ENCODE results near the gene PMPCB. TPM values are rescaled to one million over a fixed set of nuclear protein-coding genes. Genes with fewer than 3 reads are reported as not detected.

Gene PMPCB
- total and polyA plus RNA-seq, 10 of the 15 experiments (the other 5 are each of a cell fraction or from before 2014, with no cell fraction given), result 70.3 to 163 (median 102) TPM

- TF ChIP-seq BCLAF1 (IDR thresholded peaks at IDR 0.05) (no peak), PAX5 (IDR thresholded peaks at IDR 0.05; ENCODE audit: borderline replicate concordance, low read depth, low read length) (0 out of 2 replicates have a peak, but pooled peaks have one; percentile 43), STAT1 (conservative IDR thresholded peaks at IDR 0.05) (peak; percentile 84; the same call in 1 of the 2 replicates), FOXM1 (IDR thresholded peaks at IDR 0.05; ENCODE audit: low read depth, low read length) (no peak), FOS (IDR thresholded peaks at IDR 0.05; ENCODE audit: borderline replicate concordance, extremely low read depth, insufficient read length) (no peak), NR2F1 (conservative IDR thresholded peaks at IDR 0.05) (peak; percentile 90), RCOR1 (conservative IDR thresholded peaks at IDR 0.05; ENCODE audit: low read depth, low read length) (no peak), SP1 (IDR thresholded peaks at IDR 0.05; ENCODE audit: low read depth, low read length) (peak; percentile 82), MYB (IDR thresholded peaks at IDR 0.05; ENCODE audit: borderline replicate concordance, low read depth, low read length) (no peak), MAX (IDR thresholded peaks at IDR 0.05; ENCODE audit: low read depth, low read length) (peak; percentile 92), HDAC6 (IDR thresholded peaks at IDR 0.05; ENCODE audit: unreplicated experiment) (no peak), PBX3 (IDR thresholded peaks at IDR 0.05; ENCODE audit: insufficient replicate concordance, low read depth, low read length) (peak; percentile 16), EZH2 (IDR thresholded peaks at IDR 0.05; ENCODE audit: borderline replicate concordance, control insufficient read depth, low read depth, low read length) (no peak), SPI1 (IDR thresholded peaks at IDR 0.05; ENCODE audit: borderline replicate concordance, insufficient read depth, low read depth, low read length) (0 out of 2 replicates have a peak, but pooled peaks have one; percentile 11), CEBPB (IDR thresholded peaks at IDR 0.05; ENCODE audit: borderline replicate concordance in 1 of 2, low read depth in 2 of 2, low read length in 2 of 2) (no peak), RFX5 (IDR thresholded peaks at IDR 0.05; ENCODE audit: low read depth, low read length) (no peak), ASH2L (IDR thresholded peaks at IDR 0.05; ENCODE audit: borderline replicate concordance, low read depth) (peak; percentile 93; the same call in 1 of the 2 replicates), NBN (IDR thresholded peaks at IDR 0.05) (peak; percentile 79), TBL1XR1 (IDR thresholded peaks at IDR 0.05; ENCODE audit: low read depth, low read length) (peak; percentile 36; the same call in 1 of the 2 replicates), RAD21 (IDR thresholded peaks at IDR 0.05; ENCODE audit: insufficient read depth, low read depth, low read length) (no peak), NR2C2 (IDR thresholded peaks at IDR 0.05; ENCODE audit: borderline replicate concordance, control insufficient read depth, insufficient read length, low read depth) (no peak), SIN3A (IDR thresholded peaks at IDR 0.05; ENCODE audit: low read depth, low read length) (peak; percentile 92), ZNF217 (IDR thresholded peaks at IDR 0.05) (peak; percentile 59; the same call in 1 of the 2 replicates), SMC3 (IDR thresholded peaks at IDR 0.05; ENCODE audit: borderline replicate concordance, low read length) (0 out of 2 replicates have a peak, but pooled peaks have one; percentile 4), BCL3 (IDR thresholded peaks at IDR 0.05; ENCODE audit: borderline replicate concordance, insufficient read depth, low read depth, low read length, poor library complexity, severe bottlenecking) (peak; percentile 16)
Observed at GRCh38 chr7:103344453-103345149, 47.4 kb downstream of the PMPCB start, which contains the start of gene DNAJC2 (continued).

Data from GM12878 (cell line).